ENCODE data around the gene PARD6A. TPM values are rescaled to one million over a fixed set of nuclear protein-coding genes. Genes with fewer than 3 reads are reported as not detected.

Gene PARD6A
- total and polyA plus RNA-seq, 2 of the 13 experiments (the other 11 are each of a cell fraction or from before 2014, with no cell fraction given) = 3.5 to 4.3 TPM

DNA sequence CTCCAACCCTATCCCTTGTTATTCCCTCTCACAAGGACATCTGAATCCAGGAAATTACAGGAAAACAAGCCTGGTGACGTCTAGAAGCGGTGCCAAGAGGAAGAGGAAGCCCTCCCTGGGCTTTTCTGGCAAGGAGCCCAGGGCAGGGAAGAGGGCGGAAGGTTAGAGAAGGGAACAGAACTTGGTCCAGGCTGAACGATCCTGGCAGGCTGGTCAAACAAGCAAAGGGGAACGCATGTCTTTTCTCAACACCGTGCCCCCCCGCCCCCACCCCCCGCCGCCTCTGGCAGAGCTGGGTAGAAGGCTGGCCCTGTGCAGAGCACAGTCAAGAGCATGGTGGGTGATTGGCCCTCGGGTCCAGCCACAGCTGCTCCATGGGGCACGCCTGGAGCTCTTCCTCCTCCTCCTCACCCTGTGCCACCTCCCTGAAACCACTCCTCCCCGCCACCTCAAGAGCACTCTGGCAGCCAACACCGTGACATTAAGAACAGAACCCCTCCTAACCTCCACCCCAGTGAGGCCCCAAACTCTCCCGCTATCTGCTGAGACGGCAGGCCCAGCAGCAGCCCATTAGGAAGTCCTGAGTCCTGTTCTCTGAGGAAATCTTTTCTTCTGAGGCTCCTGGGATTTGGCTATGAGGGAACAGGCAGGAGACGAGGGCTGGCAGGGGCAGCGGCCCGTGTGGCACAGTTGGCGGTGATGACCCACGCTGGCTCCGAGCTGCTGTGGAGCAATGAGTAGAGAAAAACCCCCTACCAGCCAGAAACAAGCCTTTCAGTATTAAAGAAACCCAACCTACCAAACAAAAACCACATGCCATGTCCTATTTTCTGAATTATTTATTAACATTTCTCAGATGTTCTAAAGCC lies 13.2 kb downstream of the PARD6A start:
- intact Hi-C loops (cut with micrococcal nuclease; ENCODE audit: unreplicated experiment) (loop anchor here (2.0 to 5.0 kb wide), 2 partner anchors 133 to 253 kb away; partner anchors contain the start of genes RANBP10 and TSNAXIP1), in situ Hi-C loops (cut with HindIII; ENCODE audit: extremely low pct_ligation_motif_present, low pct_unique_long_range_greater_than_20kb) (no loop called here)
- 84% methylated on average over 18 of the region's 21 CpGs for WGBS (ENCODE audit: low lambda C conversion rate)
- Histone ChIP-seq H3K36me3 (replicated peaks in 1 of 2; ENCODE audit: control insufficient read depth in 1 of 2, insufficient read depth in 2 of 2, low read length in 2 of 2) (peaks cover 0 to 2% of the 10 kb centered on the region in 2 experiments; a peak in 2 of 5 replicates), H3K27me3 (ENCODE audit: control insufficient read depth in 1 of 2, insufficient read depth in 2 of 2, low read length in 2 of 2) (no peaks in the 10 kb centered on the region), H2AFZ (ENCODE audit: low read length) (no peak overlapping the region), H3K4me3 (replicated peaks in 1 of 3; ENCODE audit: insufficient read depth in 1 of 3, low read depth in 2 of 3, low read length in 3 of 3) (no peak overlapping the region), H3K27ac (ENCODE audit: extremely low read length, insufficient read depth, low read length) (no peak overlapping the region), H3K9ac (ENCODE audit: insufficient read depth, low read depth, low read length) (no peak overlapping the region), H4K20me1 (ENCODE audit: insufficient read depth, low read length) (no peaks in the 10 kb centered on the region), H3K79me2 (ENCODE audit: insufficient read depth, low read length) (no peaks in the 10 kb centered on the region), H3K4me2 (ENCODE audit: low read depth, low read length) (no peak overlapping the region), H3K4me1 (ENCODE audit: insufficient read depth, low read length) (peaks cover 11% of the 10 kb centered on the region), H3K9me3 (ENCODE audit: low read length) (no peaks in the 10 kb centered on the region)
- ChIA-PET POLR2A (interaction anchor here (1.3 kb wide), 1 partner anchor 45 kb away, joined by 4 read pairs; the partner anchor contains the start of gene GFOD2), CTCF (ENCODE audit: low intra/inter-chr PET ratio, low total read pairs) (interaction anchor here (0.7 to 2.0 kb wide), 4 partner anchors 143 to 254 kb away, joined by 3 to 17 read pairs (median 10); no protein-coding TSS in a partner anchor)
- DNase-seq (ENCODE audit: low spot score) (no peak), FAIRE-seq (no peak), ATAC-seq (no peak)
- no TSS peak for BruUV-seq (replicated peaks)
- TF ChIP-seq JUNB (CRISPR knock-in tag; IDR thresholded peaks at IDR 0.05; ENCODE audit: borderline replicate concordance) (no peak), ZKSCAN5 (CRISPR knock-in tag; IDR thresholded peaks at IDR 0.05) (no peak), TBX3 (IDR thresholded peaks at IDR 0.05; ENCODE audit: borderline replicate concordance) (no peak), GLI4 (CRISPR knock-in tag; IDR thresholded peaks at IDR 0.05; ENCODE audit: borderline replicate concordance) (no peak), NFRKB (IDR thresholded peaks at IDR 0.05) (no peak), NCOA1 (CRISPR knock-in tag; IDR thresholded peaks at IDR 0.05) (no peak), ZNF33B (CRISPR knock-in tag; IDR thresholded peaks at IDR 0.05) (no peak), MAZ (IDR thresholded peaks at IDR 0.05; ENCODE audit: borderline replicate concordance, low read depth, low read length) (no peak), MAZ (CRISPR knock-in tag; IDR thresholded peaks at IDR 0.05; ENCODE audit: low read depth) (no peak), RFXANK (CRISPR knock-in tag; IDR thresholded peaks at IDR 0.05) (no peak), KLF9 (CRISPR knock-in tag; IDR thresholded peaks at IDR 0.05; ENCODE audit: low read depth) (no peak), CBFB (CRISPR knock-in tag; IDR thresholded peaks at IDR 0.05) (no peak), HOXA9 (CRISPR knock-in tag; IDR thresholded peaks at IDR 0.05; ENCODE audit: borderline replicate concordance) (no peak)
- TF ChIP-seq, protein P1, sequence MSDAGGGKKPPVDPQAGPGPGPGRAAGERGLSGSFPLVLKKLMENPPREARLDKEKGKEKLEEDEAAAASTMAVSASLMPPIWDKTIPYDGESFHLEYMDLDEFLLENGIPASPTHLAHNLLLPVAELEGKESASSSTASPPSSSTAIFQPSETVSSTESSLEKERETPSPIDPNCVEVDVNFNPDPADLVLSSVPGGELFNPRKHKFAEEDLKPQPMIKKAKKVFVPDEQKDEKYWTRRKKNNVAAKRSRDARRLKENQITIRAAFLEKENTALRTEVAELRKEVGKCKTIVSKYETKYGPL (CRISPR knock-in tag; IDR thresholded peaks at IDR 0.05) = no peak
- TF ChIP-seq, protein P2, sequence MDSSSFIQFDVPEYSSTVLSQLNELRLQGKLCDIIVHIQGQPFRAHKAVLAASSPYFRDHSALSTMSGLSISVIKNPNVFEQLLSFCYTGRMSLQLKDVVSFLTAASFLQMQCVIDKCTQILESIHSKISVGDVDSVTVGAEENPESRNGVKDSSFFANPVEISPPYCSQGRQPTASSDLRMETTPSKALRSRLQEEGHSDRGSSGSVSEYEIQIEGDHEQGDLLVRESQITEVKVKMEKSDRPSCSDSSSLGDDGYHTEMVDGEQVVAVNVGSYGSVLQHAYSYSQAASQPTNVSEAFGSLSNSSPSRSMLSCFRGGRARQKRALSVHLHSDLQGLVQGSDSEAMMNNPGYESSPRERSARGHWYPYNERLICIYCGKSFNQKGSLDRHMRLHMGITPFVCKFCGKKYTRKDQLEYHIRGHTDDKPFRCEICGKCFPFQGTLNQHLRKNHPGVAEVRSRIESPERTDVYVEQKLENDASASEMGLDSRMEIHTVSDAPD (CRISPR knock-in tag; IDR thresholded peaks at IDR 0.05) = no peak

Measured in HepG2 (cell line).